ENCODE measurements around the gene HPS5. TPM values are rescaled to one million over a fixed set of nuclear protein-coding genes. Genes with fewer than 3 reads are reported as not detected.
"Not testable (repeated sequence)": the region's sequence is repeated elsewhere in the genome, so short reads cannot be mapped to it uniquely, and the experiment has no call there.

HPS5 gene
- total RNA-seq, 2 donors from 2014 or later: 21.4 TPM

DNA sequence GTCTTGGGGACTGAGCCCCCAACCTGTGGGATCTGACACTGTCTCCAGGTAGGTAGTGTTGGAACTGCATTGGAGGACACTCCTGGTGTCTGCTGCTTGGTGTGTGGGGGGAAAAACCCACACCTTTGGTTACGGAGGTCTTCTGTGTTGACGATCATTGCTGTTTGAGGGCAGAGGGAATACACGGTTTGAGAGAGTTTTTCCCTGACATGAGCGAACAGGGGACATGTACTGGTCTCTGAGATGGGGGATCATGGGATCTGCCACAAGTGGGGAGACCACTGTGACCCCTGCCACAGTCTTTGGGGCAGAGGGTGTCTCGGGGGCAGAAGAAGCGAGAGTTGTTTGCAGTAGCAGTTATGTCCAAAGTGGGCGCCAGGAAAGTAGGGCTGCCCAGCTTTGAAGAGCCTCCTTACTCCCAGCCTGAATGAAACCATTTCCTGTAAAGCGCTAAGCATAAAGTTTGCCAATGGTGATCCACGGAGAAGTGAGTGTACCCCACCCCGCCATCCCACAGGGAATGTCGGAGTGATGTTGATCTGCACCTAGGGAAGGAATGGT lies 68.1 kb downstream of the HPS5 start:
- H3K4me3 Mint-ChIP-seq: no peak overlapping the region
- Histone ChIP-seq H3K27ac (ENCODE audit: low read depth, low read length) (no peak overlapping the region), H3K4me1 (ENCODE audit: control insufficient read depth, insufficient read depth, low read length) (no peaks in the 10 kb centered on the region), H3K9ac (ENCODE audit: extremely low read depth, low read length, poor library complexity, severe bottlenecking) (no peak overlapping the region), H3K27me3 (ENCODE audit: control insufficient read depth, insufficient read depth, low read length, poor library complexity, severe bottlenecking) (no peaks in the 10 kb centered on the region), H3K9me3 (ENCODE audit: control insufficient read depth, low read length) (no peaks in the 10 kb centered on the region), H3K36me3 (ENCODE audit: control insufficient read depth, insufficient read depth, low read length) (no peaks in the 10 kb centered on the region), H3K4me3 (ENCODE audit: low read length) (no peak overlapping the region)
- H3K27ac Mint-ChIP-seq: no peak overlapping the region
- no peaks in the 10 kb centered on the region for H3K9me3 Mint-ChIP-seq
- DNase-seq: peak; percentile 9
- peaks cover 10% of the 10 kb centered on the region for H3K27me3 Mint-ChIP-seq (ENCODE audit: insufficient read depth)
- 91 to 97% methylated on average over 5 to 11 of the region's 11 CpGs for WGBS, 2 experiments (ENCODE audit: insufficient coverage in 1 of 2, insufficient read length in 1 of 2)
- no peak for TF ChIP-seq CTCF (conservative IDR thresholded peaks at IDR 0.05)
- no peaks in the 10 kb centered on the region for H3K4me1 Mint-ChIP-seq
- H3K36me3 Mint-ChIP-seq (ENCODE audit: low read depth): no peaks in the 10 kb centered on the region

DNA sequence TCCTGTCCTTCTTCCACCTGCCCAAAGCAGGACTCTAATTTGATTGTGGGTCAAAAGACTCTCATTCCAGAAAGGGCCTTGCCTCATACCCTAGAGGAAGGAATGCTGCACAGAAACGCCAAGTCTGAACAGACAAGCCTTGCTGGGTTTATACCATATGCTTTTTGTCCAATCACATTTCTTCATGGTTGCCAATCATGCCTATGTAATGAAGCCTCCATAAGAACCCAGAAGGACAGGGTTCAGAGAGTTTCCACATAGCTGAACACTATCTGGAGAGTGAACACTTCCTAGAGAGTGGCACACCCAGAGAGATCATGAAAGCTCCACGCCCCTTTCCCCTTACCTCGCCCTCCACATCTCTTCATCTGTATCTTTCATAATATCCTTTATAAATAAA lies 68.7 kb downstream of the HPS5 start:
- Histone ChIP-seq H3K27ac (ENCODE audit: low read depth, low read length) (no peak overlapping the region), H3K9me3 (ENCODE audit: control insufficient read depth, low read length) (no peaks in the 10 kb centered on the region), H3K36me3 (ENCODE audit: control insufficient read depth, insufficient read depth, low read length) (no peaks in the 10 kb centered on the region), H3K4me1 (ENCODE audit: control insufficient read depth, insufficient read depth, low read length) (no peaks in the 10 kb centered on the region), H3K9ac (ENCODE audit: extremely low read depth, low read length, poor library complexity, severe bottlenecking) (no peak overlapping the region), H3K4me3 (ENCODE audit: low read length) (no peak overlapping the region), H3K27me3 (ENCODE audit: control insufficient read depth, insufficient read depth, low read length, poor library complexity, severe bottlenecking) (no peaks in the 10 kb centered on the region)
- H3K27me3 Mint-ChIP-seq (ENCODE audit: insufficient read depth): peaks cover 12% of the 10 kb centered on the region
- WGBS, 2 experiments (ENCODE audit: insufficient coverage in 1 of 2, insufficient read length in 1 of 2): 94 to 100% methylated on average over 3 of the region's 3 CpGs
- no peaks in the 10 kb centered on the region for H3K36me3 Mint-ChIP-seq (ENCODE audit: low read depth)
- TF ChIP-seq CTCF (conservative IDR thresholded peaks at IDR 0.05): peak; percentile 46
- no peak overlapping the region for H3K27ac Mint-ChIP-seq
- no peak overlapping the region for H3K4me3 Mint-ChIP-seq
- no peaks in the 10 kb centered on the region for H3K4me1 Mint-ChIP-seq
- DNase-seq: peak; percentile 14
- H3K9me3 Mint-ChIP-seq: no peaks in the 10 kb centered on the region

GRCh38 chr11:18248561-18248960 lies 73.4 kb downstream of the HPS5 start, which contains the start of gene SAA2:
Gene SAA2 (minus strand): TSS chr11:18248668. CDS start chr11:18248011, 657 bp downstream.
- H3K36me3 ChIP-seq (ENCODE audit: control insufficient read depth, insufficient read depth, low read length): no peaks in the 10 kb centered on the region
- peaks cover 14% of the 10 kb centered on the region for H3K27me3 Mint-ChIP-seq (ENCODE audit: insufficient read depth)
- no peaks in the 10 kb centered on the region for H3K27me3 ChIP-seq (ENCODE audit: control insufficient read depth, insufficient read depth, low read length, poor library complexity, severe bottlenecking)
- DNase-seq: no peak
- H3K4me1 ChIP-seq (ENCODE audit: control insufficient read depth, insufficient read depth, low read length): no peaks in the 10 kb centered on the region
- 90 to 93% methylated on average over 3 to 5 of the region's 5 CpGs for WGBS, 2 experiments (ENCODE audit: insufficient coverage in 1 of 2, insufficient read length in 1 of 2)
- no peak within 1 kb of the TSS for H3K9ac ChIP-seq (ENCODE audit: extremely low read depth, low read length, poor library complexity, severe bottlenecking)
- no peaks in the 10 kb centered on the region for H3K9me3 ChIP-seq (ENCODE audit: control insufficient read depth, low read length)
- H3K4me3 ChIP-seq (ENCODE audit: low read length): no peak within 1 kb of the TSS
- no peaks in the 10 kb centered on the region for H3K36me3 Mint-ChIP-seq (ENCODE audit: low read depth)
- H3K4me3 Mint-ChIP-seq: no peak within 1 kb of the TSS
- H3K9me3 Mint-ChIP-seq: peaks cover 2% of the 10 kb centered on the region
- no peak within 1 kb of the TSS for H3K27ac ChIP-seq (ENCODE audit: low read depth, low read length)
- peaks cover 3% of the 10 kb centered on the region for H3K4me1 Mint-ChIP-seq
- no peak for TF ChIP-seq CTCF (conservative IDR thresholded peaks at IDR 0.05)
- no peak within 1 kb of the TSS for H3K27ac Mint-ChIP-seq

- not testable (repeated sequence) for H3K36me3 ChIP-seq (ENCODE audit: control insufficient read depth, insufficient read depth, low read length); H3K9me3 Mint-ChIP-seq; H3K4me1 Mint-ChIP-seq; H3K4me3 ChIP-seq (ENCODE audit: low read length); DNase-seq; H3K9ac ChIP-seq (ENCODE audit: extremely low read depth, low read length, poor library complexity, severe bottlenecking); H3K4me3 Mint-ChIP-seq; H3K27me3 ChIP-seq (ENCODE audit: control insufficient read depth, insufficient read depth, low read length, poor library complexity, severe bottlenecking); H3K4me1 ChIP-seq (ENCODE audit: control insufficient read depth, insufficient read depth, low read length); H3K36me3 Mint-ChIP-seq (ENCODE audit: low read depth); H3K27ac Mint-ChIP-seq; H3K27ac ChIP-seq (ENCODE audit: low read depth, low read length); H3K9me3 ChIP-seq (ENCODE audit: control insufficient read depth, low read length)
- WGBS, 2 experiments (ENCODE audit: insufficient coverage in 1 of 2, insufficient read length in 1 of 2): no CpG with 5 or more reads among the region's 6 CpGs
- H3K27me3 Mint-ChIP-seq (ENCODE audit: insufficient read depth): peaks cover 12% of the 10 kb centered on the region
These were observed 74.8 kb downstream of the HPS5 start for GRCh38 chr11:18247191-18247581.

DNA sequence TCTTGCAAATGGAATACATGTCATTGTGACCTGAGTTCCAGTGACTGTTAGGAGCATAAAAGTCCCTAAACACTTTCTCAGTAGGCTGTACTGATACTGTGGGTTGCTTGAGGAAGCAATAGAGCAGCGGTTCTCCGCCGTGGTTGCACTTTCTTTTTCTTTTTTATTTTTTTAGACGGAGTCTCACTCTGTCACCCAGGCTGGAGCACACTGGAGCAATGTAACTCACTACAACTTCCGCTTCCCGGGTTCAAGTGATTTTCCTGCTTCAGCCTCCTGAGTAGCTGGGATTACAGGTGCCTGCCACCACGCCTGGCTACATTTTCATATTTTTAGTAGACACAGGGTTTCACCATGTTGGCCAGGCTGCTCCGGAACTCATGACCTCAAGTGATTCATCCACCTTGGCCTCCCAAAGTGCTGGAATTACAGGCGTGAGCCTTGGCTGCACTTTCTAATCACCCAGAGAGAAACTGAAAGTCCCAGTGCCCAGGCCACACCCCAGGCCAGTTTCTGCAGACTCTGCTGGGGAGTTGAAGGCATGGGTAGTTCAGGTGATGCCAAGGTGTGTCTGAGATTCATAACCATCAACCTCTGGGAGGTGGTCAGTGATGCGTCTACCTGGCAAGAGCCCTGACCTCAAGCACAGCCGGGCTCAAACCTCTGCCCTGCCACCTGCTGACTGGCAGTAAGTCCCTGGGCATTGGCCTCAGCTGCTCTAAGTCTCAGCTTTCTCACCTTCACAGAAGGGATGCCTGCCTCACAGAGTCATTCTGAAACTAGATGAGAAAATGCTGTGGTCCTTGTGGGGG lies 75.4 kb downstream of the HPS5 start:
- not testable (repeated sequence) for H3K4me1 Mint-ChIP-seq; H3K4me3 ChIP-seq (ENCODE audit: low read length); H3K27ac Mint-ChIP-seq; H3K27me3 ChIP-seq (ENCODE audit: control insufficient read depth, insufficient read depth, low read length, poor library complexity, severe bottlenecking); H3K4me1 ChIP-seq (ENCODE audit: control insufficient read depth, insufficient read depth, low read length); H3K27ac ChIP-seq (ENCODE audit: low read depth, low read length); DNase-seq; H3K36me3 ChIP-seq (ENCODE audit: control insufficient read depth, insufficient read depth, low read length); H3K36me3 Mint-ChIP-seq (ENCODE audit: low read depth); H3K9me3 Mint-ChIP-seq; H3K4me3 Mint-ChIP-seq; H3K9ac ChIP-seq (ENCODE audit: extremely low read depth, low read length, poor library complexity, severe bottlenecking); H3K9me3 ChIP-seq (ENCODE audit: control insufficient read depth, low read length)
- H3K27me3 Mint-ChIP-seq (ENCODE audit: insufficient read depth): peaks cover 12% of the 10 kb centered on the region
- 85 to 93% methylated on average over 7 to 10 of the region's 11 CpGs for WGBS, 2 experiments (ENCODE audit: insufficient coverage in 1 of 2, insufficient read length in 1 of 2)

Data from endodermal cell (in vitro differentiated cells).